GM12801 (cell line): Measurements from ENCODE around the gene REP15.
A peak's percentile ranks its signal among the peaks of the same experiment; 100 is the strongest.

Source experiments
- CTCF ChIP-seq: IDR thresholded peaks from one replicate; pipeline ENCODE4 v1.5.1; 2011; ENCODE audit warnings: control low read depth; ENCODE audit not compliant: insufficient read length; ENCODE audit errors: extremely low read depth

Gene REP15

GRCh38 chr12:27703720-27704452 lies 7.6 kb downstream of the REP15 start:
- peak; percentile 26 for TF ChIP-seq CTCF

- TF ChIP-seq CTCF: no peak
Measured at GRCh38 chr12:27705263-27705662, 9.0 kb downstream of the REP15 start.

- TF ChIP-seq CTCF: no peak
Measured at GRCh38 chr12:27707216-27707615, 11.0 kb downstream of the REP15 start.

GRCh38 chr12:27709212-27709931 lies 13.1 kb downstream of the REP15 start:
- TF ChIP-seq CTCF: no peak

- TF ChIP-seq CTCF: no peak
Measured at GRCh38 chr12:27709932-27710591, 13.8 kb downstream of the REP15 start.

- no peak for TF ChIP-seq CTCF
Measured at GRCh38 chr12:27710592-27711316, 14.5 kb downstream of the REP15 start, which contains the start of gene MRPS35. Gene MRPS35, plus strand, starts transcription at chr12:27710832. Its CDS starts 12 bp downstream, at chr12:27710844.

- no peak for TF ChIP-seq CTCF
Measured at GRCh38 chr12:27711317-27711682, 15.1 kb downstream of the REP15 start.
